T-helper 2 cell (primary cell): ENCODE results near the gene NDEL1.
"Not testable (repeated sequence)": the region's sequence is repeated elsewhere in the genome, so short reads cannot be mapped to it uniquely, and the experiment has no call there.

ENCODE experiments used
- DNase-seq, 5 experiments: peaks; one replicate each; pipeline versions ENCODE4 v3.0.0 to v3.0.0-alpha.2; 2012 to 2022
- total RNA-seq, 2 donors: gene quantifications; one replicate each; lab custom pipeline; 2026; lab: John Stamatoyannopoulos, UW

Gene NDEL1, protein sequence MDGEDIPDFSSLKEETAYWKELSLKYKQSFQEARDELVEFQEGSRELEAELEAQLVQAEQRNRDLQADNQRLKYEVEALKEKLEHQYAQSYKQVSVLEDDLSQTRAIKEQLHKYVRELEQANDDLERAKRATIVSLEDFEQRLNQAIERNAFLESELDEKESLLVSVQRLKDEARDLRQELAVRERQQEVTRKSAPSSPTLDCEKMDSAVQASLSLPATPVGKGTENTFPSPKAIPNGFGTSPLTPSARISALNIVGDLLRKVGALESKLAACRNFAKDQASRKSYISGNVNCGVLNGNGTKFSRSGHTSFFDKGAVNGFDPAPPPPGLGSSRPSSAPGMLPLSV
- total RNA-seq = 156 to 274 reads per million in 2 donors

DNA sequence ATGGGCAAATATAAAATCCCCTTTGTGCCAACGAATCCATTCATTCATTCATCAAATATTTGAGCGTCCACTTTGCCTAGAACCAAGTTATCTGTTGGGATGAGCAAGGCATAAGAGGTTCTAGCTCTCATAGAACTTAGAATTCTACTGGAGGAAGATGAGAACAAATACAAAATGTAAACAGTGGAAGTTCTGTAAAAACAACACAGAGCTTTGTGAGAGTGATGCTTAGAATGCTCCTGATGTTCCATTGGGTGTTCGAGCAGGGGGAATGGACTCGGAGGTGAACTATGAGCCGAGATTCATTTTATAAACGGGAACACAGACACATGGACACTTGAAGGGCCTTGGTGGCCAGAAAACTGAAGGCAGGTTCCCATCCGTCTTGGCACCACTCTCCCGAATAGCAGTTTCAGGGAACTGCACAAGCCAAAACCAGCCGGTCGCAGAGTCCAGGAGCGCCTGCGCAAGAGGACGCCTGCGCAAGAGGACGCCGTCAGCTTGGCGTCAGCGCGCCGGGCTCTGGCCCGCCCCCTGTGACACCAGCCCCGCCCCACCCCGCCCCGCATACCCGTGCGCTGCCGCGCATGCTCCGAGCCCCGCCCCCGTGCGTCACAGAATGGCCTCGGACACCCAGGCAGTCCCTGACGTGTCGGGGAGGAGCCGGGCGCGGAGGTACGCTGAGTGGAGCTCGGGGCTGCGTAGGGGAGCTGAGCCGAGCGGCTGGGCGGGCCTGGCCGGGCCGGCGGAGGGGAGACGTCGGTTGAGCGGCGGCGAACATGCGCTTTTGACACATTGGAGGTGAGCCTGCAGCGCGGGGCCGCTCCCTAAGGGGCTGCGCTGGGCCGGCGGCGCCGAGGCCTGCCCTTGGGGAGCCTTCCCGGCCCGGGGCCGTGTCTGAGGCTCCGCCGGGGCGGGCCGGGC is at the start of gene NDEL1:
NDEL1 (plus strand) TSS at position 640 of the 924 bp plus-strand sequence. CDS start 8,388 bp downstream, outside the sequence.
- DNase-seq = peak; percentile 97 to 99 (median 98)

DNA sequence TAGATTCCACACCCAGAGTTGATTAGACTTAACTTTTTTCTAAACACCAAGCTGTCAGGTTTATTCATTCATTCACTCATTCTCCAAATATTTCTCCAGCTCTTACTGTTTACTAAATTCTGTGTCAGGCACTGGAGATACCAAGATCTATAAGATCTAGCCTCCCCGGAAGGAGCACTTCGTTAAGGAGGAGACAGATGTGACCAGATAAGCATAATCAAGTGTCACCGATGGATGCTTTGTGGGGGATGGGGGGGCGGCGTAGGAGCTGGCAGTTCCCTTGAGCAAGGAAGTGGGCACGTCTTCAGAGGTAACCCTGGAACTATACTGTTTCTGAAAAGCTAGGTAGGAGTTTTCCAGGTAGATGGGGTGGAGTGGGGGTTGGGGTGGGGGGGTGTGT is 48.8 kb upstream of the NDEL1 start:
- peak in 1 of 5 experiments; percentile 25 for DNase-seq

DNA sequence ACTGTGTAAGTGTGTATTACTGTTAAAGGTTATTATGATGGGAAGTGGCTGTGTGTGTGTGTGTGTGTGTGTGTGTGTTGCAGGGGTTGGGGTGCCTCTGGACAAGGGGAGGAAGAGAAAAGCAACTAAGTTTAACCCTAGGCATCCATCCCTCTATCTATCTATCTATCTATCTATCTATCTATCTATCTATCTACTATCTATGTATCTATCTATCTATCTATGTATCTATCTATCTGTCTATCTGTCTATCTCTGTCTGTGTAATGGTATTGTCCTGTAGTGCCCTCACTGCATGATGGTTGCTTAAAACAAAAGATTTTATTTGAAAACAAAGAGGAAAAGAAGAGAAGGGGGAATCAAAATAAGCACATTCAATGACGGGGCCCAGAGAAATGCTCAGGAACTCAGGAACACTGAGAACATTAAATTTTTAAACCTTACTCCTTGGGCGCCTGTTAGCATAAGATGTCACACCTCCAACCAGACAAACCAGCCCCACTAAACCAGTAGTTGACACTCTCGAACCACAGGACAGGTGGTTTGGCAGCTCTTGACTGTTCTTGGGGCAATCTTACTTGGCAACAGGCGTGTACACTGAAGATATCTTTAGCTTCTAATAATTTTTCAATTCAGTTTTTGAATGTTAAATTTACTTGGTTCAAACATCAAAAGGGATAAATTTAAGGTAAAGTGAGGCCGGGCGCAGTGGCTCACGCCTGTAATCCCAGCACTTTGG is 47.6 kb upstream of the NDEL1 start:
- peak in 1 of 5 experiments; percentile 60 for DNase-seq

DNA sequence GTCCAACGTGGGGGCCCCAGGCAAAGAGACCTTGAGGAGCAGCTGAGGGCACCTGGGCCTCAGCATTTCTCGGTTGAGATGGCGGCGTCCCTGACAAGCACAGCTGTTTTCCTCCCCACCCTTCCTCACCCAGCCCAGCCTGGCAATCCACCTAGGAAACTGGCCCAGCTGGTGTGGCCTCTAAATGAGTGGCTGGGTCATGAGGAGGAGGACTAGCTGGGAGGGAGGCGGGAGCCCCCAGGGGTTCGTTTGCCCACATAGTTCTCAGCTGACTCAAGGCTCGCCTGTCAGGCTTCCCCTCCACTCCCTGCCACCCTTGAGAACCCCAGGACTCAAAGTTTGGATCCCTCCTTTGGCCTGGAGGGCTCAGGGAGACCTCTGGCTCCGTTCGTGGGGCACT is 44.0 kb upstream of the NDEL1 start:
- DNase-seq = no peak

DNA sequence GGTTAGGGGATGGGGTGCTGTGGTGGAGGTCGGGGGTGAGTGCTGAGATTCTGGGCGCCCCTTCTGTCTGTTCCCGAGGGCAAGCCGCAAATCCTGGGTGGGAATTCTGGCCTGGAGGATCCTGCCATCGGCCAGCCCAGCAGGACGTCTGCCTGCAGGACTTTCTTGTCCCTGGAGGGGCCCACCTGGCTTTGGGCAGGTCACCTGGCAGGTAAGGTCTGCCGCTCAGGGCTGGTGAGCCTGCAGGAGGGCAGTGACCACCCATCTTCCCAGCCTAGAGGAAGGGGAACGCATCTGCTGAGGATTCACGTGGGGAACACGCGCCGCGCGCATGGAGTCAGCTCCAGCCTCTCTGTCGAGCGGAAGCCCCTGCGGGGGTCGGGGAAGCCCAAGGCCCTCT is 43.4 kb upstream of the NDEL1 start:
- DNase-seq = no peak

DNA sequence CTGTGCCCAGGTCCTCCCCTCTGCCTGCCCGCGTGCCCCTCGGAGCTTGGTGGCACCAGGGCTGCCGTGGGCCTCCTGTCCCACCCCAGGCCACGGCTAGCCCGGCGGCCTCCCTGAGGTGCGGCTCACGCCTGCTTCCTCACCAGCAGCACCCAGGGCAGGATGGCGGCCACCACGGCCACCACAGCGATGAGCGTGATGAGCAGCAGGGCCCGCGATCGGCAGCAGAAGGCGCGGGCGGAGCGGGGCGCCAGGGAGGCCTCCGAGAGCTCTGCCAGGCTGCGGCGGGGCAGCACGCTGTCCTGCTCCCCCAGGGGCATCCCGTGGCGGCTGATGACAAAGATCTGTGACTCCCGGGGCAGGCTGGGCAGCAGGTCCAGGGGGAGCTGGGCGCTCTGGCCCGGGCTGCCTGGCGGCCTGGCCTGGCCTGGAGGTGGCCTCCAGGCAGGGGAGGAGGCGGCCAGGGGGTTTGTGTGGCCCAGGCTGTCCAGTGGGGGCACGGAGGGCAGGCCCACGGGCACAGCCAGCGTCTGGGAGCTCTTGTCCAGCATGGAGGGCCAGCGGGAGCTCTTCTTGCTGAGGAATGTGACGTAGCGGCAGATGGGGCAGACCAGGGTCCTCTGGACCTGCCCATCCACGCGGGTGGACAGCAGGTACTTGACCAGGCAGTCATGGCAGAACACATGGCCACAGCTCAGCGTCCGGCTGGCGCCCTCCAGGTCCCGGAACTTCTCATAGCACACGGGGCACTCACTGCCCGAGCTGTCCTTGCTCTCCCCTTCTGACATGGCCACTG is 42.8 kb upstream of the NDEL1 start:
- no peak for DNase-seq

DNA sequence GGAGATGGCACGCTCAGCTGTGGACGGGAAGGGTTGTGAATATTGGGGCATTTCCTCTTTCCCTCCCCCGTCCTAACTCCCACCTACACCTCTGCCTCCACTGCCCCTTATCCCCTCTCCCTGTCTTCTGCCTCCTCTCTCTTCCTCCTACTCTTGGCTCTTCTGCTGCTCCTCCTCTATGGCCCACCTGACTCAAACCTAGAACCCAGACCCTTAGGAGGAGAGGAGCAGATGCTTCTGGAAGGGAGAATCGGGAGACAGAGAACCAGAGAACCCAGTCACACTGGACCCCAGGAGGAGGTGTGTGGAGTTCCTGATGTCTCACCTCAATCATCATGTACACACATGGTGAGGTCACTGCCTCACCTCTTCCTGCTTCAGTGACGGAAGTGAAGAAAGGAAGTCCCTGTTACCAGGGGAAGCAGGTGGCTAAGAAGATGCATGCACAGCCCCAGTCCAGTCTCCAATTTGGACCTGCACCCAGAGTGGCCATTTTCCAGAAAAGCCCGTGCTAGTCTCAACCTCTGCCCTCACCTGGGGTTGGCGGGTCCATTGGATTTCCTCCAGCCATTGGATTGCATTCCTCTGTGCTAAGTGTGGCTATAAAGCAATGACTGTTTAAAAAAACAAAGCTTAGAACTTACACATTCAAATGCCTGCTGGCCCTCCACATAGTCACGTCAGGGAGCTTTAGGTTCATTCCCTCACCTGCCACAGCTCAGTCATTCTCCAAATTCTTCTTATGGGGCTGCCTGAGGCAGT is 42.0 kb upstream of the NDEL1 start:
- peak in 2 of 5 experiments; percentile 59 to 81 for DNase-seq

DNA sequence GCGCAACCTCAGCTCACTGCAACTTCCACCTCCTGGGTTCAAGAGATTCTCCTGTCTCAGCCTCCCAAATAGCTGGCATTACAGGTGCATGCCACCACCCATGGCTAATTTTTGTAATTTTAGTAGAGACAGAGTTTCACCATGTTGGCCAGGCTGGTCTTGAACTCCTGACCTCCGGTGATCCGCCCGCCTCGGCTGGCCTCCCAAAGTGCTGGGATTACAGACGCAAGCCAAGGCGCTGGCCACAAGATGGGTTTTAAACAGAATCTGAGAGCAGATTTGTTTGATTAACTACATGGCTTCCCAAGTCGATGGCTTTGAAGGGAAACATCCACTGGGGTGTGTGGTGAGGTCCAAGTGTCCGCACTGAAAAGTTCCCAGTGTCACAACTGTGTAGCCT is 41.2 kb upstream of the NDEL1 start:
- DNase-seq = not testable (repeated sequence)

DNA sequence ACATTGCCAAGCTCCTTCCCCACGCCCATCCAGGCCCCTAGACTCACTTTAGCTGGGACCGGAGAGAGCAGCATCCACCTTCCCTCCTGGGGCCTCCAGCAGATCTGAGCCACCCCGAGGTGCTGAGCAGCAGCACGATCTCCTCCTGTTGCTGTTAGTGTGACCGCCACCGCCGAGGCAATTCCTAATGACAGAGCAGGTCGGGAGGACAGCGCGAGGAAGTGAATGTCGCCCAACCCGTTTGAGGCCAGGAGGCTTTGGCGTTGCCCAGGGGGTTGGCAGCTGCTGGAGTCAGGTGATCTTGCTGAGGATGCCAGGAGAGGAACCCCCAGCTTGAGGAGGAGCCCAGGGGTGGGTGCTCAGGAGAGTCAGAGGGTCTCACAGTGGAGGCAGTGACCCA is 38.0 kb upstream of the NDEL1 start, which contains the start of gene RNF222:
RNF222 (minus strand) TSS at position 192 of the 400 bp plus-strand sequence. CDS start 4,366 bp downstream, outside the sequence.
- no peak for DNase-seq

DNA sequence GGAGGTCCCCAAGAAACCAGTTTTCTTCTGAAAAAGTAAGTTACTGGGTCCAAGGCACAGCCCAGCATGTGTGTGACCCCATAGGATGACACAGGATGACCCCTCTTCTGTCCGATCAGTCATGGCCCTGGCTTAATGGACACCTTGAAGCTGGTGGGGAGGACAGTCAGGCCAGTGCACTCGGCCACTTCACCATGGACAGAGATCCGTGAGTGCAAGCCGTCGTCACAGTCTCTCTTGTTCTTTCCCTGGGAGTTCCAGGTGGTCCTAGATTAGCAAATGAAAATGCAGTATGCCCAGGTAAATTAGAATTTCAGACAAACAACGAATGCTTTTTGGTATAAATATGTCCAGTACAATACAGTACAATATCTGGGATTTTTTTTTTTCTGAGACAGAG is 36.7 kb upstream of the NDEL1 start:
- no peak for DNase-seq

DNA sequence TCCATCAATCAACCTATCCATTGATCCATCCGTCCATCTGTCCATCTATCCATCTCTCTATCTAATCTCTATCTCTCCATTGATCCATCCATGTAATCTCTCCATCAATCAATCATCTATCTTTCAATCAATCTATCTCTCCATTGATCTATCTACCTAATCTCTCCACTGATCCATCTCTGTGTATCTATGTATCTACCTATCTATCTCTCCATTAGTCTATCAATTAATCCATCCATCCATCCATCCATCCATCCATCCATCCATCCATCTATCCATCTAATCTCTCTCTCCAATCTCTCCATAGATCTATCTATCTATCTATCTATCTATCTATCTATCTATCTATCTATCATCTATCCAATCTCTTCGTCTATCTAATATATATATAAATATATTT is 34.6 kb upstream of the NDEL1 start:
- DNase-seq = no peak

DNA sequence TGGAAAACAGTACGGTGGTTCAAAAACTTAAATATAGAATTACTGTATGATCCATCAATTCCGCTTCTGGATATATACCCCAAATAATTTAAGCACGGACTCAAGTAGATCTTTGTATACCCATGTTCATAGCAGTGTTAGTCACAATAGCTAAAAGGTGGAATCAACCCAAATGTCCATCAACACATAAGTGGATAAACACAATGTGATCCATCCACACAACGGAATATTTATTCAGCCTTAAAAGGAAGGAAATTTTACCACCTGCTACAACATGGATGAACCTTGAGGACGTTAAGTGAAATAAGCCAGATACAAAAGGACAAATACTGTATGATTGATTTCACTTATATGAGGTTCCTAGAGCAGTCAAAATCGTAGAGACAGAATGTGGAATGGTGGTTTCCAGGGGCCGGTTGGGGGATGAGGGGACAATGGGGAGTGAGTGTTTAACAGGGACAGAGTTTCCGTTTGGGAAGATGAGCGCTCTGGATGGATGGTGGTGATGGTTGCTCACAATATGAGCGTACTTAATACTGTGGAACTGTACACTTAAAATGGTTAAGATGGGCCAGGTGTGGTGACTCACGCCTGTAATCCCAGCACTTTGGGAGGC is 32.7 kb upstream of the NDEL1 start:
- no peak for DNase-seq

DNA sequence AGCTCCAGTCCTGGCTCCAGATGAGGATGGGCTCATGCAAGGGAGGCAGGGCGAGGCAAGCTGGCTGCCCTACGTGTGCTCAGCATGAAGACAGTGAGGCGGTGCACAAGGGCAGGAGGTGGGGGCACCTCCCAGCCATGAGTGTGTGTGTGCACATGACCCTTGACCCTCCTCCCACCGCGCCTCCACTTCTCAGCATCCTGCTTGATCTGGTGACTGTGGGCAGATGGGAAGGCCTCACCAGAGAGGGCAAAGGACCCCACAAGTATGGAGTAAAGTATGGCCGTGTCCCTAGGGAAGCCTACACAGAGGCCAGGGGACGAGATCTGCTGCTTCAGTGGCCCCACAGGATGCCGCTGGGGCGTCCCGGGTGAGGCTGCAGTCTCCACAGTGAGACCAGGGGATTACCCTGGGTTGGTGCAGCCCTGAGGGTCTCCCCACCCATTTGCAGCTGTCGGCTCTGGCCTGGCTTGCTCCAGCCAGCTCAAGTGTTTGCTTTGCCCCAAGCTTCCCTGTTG is 30.1 kb upstream of the NDEL1 start:
- no peak for DNase-seq

DNA sequence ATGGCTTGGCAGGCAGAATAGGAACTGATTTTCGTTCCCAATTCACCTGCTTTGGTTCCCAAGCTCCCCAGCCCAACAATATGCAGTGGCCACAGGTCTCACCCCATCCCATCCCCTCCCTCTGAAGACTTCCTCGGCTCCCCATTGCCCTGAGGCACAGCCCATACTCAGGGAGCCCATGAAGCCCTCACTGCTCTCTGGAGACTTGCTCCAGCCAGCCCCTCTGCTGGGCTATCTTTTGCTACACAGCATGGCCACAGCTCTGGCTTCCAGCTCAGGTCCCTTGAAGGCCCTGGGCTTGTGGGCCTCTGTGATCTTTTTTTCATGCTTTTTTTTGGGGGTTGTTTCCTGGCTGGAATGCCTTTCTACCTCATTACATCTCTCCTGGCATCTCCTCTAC is 29.5 kb upstream of the NDEL1 start:
- no peak for DNase-seq

DNA sequence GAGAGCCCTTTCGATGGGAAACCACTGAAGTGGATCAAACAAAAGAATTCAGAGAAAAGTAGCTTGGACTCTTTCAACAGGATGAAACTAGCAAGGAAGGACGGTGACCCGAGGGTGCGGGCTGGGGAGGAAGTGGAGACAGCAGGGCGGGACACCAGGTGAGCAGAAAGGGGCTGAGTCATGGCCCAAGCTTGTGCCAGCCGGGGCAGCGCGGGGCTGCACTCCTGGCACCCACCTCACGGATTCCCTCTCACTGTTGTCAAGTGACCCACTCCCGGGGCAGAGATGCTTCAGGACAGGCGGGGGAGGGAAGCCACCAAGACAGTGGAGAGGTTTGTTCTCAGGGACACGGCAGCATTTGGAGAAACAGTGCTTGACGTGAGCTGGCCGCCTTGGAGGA is 27.3 kb upstream of the NDEL1 start:
- DNase-seq = no peak

DNA sequence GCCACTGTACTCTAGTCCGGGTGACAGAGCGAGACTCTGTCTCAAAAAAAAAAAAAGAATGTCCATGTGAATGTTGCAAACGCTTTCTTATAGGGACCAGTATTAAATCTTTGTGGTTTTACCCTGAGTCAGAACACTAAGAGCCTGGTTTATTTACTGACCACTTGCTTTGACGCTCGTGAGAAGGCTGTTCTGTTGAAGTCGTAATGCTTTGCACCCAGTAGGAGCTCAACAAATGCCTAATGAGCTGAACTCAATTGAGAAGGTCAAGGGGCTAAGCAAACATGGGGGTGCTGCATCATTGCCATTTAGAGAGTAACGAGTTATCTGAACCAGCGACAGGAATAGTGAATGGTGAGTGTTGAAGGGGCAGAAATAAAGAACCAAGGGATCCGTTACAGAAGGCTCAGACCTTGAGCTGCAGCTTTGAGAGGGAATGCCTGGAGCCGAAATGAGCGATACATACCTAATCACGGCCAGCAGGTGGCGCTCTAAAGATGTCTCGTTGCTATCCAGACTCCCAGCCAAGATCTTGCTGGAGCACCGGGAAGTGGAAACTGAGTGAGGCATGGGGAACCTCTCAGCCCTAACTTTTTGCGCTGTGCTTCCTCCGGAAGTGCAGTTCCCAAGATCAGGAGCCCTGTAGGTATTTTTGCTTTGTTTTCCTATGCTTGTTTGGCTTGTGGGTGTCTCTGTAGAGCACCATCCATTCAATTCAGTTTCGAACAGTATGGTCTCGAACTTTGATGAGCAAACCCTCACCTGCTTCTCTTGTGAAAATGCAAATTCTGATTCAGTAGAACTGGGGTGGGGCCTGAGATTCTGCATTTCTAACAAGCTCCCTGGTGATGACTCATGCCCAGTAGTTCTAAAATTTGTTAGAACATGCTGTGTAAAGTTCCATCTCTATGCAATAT is 25.5 kb upstream of the NDEL1 start:
- DNase-seq = peak; percentile 49 to 74 (median 65)

DNA sequence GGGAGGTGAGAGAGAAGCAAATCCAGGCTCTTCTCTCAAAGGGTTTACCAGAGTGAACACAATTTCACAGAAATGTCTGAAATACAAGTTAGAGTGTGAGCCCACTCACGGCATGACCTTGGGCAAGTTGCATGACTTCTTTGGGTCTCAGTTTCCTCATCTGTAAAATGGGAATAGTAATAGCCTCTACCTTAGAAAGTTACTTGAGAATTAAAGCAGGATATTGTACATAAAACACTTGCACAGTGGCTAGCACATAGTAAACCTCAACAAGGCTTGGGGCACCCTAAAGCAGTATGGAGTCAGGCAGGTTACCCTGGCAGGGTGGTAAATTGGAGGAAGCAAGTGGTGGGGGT is 24.8 kb upstream of the NDEL1 start:
- DNase-seq = no peak

DNA sequence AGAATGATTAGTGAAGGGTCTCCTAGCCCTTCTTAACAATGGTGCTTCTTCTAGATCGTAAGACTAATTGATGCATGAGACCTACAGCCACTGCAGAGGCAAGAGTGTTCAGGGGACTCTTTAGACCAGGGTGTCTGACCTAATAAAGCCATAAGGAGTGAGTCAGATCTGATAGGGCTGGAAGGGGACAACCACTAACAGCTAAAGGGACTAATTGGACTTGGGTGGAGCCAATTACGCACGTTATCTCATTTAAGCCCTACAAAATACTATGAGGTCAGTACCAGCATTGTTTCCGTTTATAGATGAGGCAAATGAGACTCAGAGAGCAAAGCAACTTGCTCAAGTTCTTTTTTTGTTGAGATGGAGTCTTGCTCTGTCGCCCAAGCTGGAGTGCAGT is 23.6 kb upstream of the NDEL1 start:
- no peak for DNase-seq

DNA sequence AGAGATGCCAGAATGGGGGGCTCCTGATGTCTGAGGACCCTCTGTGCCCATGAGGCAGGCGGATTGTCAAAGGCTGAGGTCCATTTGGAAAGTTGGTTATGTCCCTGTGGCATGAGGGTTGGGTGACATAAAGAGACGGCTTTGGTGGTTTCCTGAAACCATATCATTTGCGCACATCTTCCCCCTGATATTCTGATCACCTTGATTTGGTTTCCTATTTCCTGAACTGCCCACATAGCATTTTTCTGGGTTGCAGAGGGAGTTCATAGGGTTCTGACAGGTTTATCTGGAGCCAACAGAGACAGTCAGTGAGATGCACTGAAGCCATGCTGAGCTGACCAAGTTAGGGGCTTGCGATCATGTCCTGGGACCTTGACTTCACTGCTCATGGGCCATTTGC is 22.4 kb upstream of the NDEL1 start:
- DNase-seq = peak in 1 of 5 experiments; percentile 21
